ENCODE measurements around the gene TTN. TPM values are rescaled to one million over a fixed set of nuclear protein-coding genes. Genes with fewer than 3 reads are reported as not detected.

TTN gene
- total and polyA plus RNA-seq, 4 donors = 0.01 to 3.0 (median 0.80) TPM

DNA sequence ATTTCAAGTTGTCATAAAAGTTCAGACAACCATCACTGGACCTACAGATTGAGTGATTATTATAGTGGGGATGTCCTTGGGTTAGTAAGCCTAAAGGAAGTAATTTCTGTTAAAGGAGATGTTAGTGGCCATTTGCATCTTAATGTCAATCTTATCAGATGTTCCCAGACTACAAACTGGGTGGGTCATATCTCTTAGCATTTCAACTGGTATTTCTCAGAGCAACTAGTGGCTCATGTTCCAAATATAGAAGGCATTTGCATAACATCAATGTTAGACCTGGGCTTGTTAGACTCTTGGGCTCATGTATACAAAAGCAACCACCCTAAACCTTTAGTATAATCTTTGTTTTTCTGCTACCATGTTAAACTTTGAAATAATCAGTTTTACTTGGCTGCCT, 309.1 kb downstream of the TTN start:
- H3K4me1 ChIP-seq (ENCODE audit: control insufficient read depth in 4 of 4, insufficient read depth in 4 of 4, low read length in 3 of 4) = no peaks in the 10 kb centered on the region
- H3K9ac ChIP-seq (ENCODE audit: low read depth in 1 of 2, low read length in 2 of 2) = no peak overlapping the region
- H3K27ac ChIP-seq (ENCODE audit: low read depth in 1 of 2, low read length in 2 of 2) = no peak overlapping the region
- H3K27me3 ChIP-seq (ENCODE audit: control insufficient read depth in 4 of 4, insufficient read depth in 4 of 4, low read length in 3 of 4) = no peaks in the 10 kb centered on the region
- TF ChIP-seq NR2F2 (IDR thresholded peaks at IDR 0.05) (no peak), YY1 (IDR thresholded peaks at IDR 0.05) (no peak), SP1 (IDR thresholded peaks at IDR 0.05) (no peak), RAD21 (IDR thresholded peaks at IDR 0.05) (no peak), TAF1 (conservative IDR thresholded peaks at IDR 0.05) (no peak), EGR1 (IDR thresholded peaks at IDR 0.05; ENCODE audit: low read depth in 2 of 2) (no peak), HNF4A (conservative IDR thresholded peaks at IDR 0.05) (no peak)
- TF ChIP-seq, protein P1, sequence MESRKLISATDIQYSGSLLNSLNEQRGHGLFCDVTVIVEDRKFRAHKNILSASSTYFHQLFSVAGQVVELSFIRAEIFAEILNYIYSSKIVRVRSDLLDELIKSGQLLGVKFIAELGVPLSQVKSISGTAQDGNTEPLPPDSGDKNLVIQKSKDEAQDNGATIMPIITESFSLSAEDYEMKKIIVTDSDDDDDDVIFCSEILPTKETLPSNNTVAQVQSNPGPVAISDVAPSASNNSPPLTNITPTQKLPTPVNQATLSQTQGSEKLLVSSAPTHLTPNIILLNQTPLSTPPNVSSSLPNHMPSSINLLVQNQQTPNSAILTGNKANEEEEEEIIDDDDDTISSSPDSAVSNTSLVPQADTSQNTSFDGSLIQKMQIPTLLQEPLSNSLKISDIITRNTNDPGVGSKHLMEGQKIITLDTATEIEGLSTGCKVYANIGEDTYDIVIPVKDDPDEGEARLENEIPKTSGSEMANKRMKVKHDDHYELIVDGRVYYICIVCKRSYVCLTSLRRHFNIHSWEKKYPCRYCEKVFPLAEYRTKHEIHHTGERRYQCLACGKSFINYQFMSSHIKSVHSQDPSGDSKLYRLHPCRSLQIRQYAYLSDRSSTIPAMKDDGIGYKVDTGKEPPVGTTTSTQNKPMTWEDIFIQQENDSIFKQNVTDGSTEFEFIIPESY (IDR thresholded peaks at IDR 0.05) = no peak
- TF ChIP-seq, protein P2, sequence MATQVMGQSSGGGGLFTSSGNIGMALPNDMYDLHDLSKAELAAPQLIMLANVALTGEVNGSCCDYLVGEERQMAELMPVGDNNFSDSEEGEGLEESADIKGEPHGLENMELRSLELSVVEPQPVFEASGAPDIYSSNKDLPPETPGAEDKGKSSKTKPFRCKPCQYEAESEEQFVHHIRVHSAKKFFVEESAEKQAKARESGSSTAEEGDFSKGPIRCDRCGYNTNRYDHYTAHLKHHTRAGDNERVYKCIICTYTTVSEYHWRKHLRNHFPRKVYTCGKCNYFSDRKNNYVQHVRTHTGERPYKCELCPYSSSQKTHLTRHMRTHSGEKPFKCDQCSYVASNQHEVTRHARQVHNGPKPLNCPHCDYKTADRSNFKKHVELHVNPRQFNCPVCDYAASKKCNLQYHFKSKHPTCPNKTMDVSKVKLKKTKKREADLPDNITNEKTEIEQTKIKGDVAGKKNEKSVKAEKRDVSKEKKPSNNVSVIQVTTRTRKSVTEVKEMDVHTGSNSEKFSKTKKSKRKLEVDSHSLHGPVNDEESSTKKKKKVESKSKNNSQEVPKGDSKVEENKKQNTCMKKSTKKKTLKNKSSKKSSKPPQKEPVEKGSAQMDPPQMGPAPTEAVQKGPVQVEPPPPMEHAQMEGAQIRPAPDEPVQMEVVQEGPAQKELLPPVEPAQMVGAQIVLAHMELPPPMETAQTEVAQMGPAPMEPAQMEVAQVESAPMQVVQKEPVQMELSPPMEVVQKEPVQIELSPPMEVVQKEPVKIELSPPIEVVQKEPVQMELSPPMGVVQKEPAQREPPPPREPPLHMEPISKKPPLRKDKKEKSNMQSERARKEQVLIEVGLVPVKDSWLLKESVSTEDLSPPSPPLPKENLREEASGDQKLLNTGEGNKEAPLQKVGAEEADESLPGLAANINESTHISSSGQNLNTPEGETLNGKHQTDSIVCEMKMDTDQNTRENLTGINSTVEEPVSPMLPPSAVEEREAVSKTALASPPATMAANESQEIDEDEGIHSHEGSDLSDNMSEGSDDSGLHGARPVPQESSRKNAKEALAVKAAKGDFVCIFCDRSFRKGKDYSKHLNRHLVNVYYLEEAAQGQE (IDR thresholded peaks at IDR 0.05) = no peak
- TF ChIP-seq, protein P3, sequence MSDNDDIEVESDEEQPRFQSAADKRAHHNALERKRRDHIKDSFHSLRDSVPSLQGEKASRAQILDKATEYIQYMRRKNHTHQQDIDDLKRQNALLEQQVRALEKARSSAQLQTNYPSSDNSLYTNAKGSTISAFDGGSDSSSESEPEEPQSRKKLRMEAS (IDR thresholded peaks at IDR 0.05) = no peak
- no peaks in the 10 kb centered on the region for H3K9me3 ChIP-seq (ENCODE audit: control insufficient read depth in 4 of 4, low read length in 3 of 4)
- no peak for DNase-seq (ENCODE audit: low spot score)
- H3K36me3 ChIP-seq (ENCODE audit: control insufficient read depth in 4 of 4, insufficient read depth in 3 of 4, low read depth in 1 of 4, low read length in 3 of 4) = peaks cover 7 to 71% (median 56%) of the 10 kb centered on the region in 4 donors
- no peak overlapping the region for H3K4me3 ChIP-seq (ENCODE audit: low read depth in 1 of 3, low read length in 3 of 3)

DNA sequence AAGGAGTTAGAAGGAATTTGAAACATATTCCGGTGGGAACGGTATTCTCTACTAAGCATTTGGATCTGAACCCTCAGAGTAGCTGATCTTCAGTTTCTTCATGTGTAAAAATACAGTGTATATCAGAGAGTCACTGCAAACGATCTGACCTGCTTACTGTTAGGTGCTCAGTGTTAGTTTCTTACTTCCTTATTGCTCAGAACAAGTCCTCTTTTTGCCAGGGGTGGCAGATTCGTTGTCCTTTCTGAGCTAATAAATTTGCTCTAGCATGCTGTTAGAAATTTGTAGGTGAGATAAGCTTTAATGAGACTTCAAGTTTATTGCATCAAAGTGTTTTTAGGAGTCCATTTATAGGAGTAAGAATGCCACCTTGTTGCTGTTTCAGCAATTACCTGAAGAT, 311.2 kb downstream of the TTN start:
- no peak overlapping the region for H3K27ac ChIP-seq (ENCODE audit: low read depth in 1 of 2, low read length in 2 of 2)
- H3K27me3 ChIP-seq (ENCODE audit: control insufficient read depth in 4 of 4, insufficient read depth in 4 of 4, low read length in 3 of 4) = no peaks in the 10 kb centered on the region
- H3K9ac ChIP-seq (ENCODE audit: low read depth in 1 of 2, low read length in 2 of 2) = no peak overlapping the region
- DNase-seq (ENCODE audit: low spot score) = no peak
- H3K36me3 ChIP-seq (ENCODE audit: control insufficient read depth in 4 of 4, insufficient read depth in 3 of 4, low read depth in 1 of 4, low read length in 3 of 4) = peaks cover 5 to 64% (median 43%) of the 10 kb centered on the region in 4 donors
- H3K4me1 ChIP-seq (ENCODE audit: control insufficient read depth in 4 of 4, insufficient read depth in 4 of 4, low read length in 3 of 4) = no peaks in the 10 kb centered on the region
- TF ChIP-seq HNF4A (conservative IDR thresholded peaks at IDR 0.05) = no peak
- no peak for TF ChIP-seq HNF4G (IDR thresholded peaks at IDR 0.05)
- TF ChIP-seq NR2F2 (IDR thresholded peaks at IDR 0.05) = no peak
- TF ChIP-seq RAD21 (IDR thresholded peaks at IDR 0.05) = no peak
- no peak for TF ChIP-seq FOXA1 (IDR thresholded peaks at IDR 0.05)
- TF ChIP-seq SP1 (IDR thresholded peaks at IDR 0.05) = no peak
- TF ChIP-seq, protein P3 (IDR thresholded peaks at IDR 0.05) = no peak
- TF ChIP-seq, protein P4, sequence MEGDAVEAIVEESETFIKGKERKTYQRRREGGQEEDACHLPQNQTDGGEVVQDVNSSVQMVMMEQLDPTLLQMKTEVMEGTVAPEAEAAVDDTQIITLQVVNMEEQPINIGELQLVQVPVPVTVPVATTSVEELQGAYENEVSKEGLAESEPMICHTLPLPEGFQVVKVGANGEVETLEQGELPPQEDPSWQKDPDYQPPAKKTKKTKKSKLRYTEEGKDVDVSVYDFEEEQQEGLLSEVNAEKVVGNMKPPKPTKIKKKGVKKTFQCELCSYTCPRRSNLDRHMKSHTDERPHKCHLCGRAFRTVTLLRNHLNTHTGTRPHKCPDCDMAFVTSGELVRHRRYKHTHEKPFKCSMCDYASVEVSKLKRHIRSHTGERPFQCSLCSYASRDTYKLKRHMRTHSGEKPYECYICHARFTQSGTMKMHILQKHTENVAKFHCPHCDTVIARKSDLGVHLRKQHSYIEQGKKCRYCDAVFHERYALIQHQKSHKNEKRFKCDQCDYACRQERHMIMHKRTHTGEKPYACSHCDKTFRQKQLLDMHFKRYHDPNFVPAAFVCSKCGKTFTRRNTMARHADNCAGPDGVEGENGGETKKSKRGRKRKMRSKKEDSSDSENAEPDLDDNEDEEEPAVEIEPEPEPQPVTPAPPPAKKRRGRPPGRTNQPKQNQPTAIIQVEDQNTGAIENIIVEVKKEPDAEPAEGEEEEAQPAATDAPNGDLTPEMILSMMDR (IDR thresholded peaks at IDR 0.05; ENCODE audit: low read depth, low read length, missing input control) = no peak
- H3K4me3 ChIP-seq (ENCODE audit: low read depth in 1 of 3, low read length in 3 of 3) = no peak overlapping the region
- H3K9me3 ChIP-seq (ENCODE audit: control insufficient read depth in 4 of 4, low read length in 3 of 4) = no peaks in the 10 kb centered on the region
- WGBS = 85% methylated on average over 4 of the region's 4 CpGs

Data from liver (tissue), 9 donors.